Measurements from ENCODE around the gene HNRNPH1.

The HNRNPH1 gene

GRCh38 chr5:179606071-179606909 lies 17.2 kb downstream of the HNRNPH1 start:
- no peak for DNase-seq (ENCODE audit: low read depth in 2 of 2)

GRCh38 chr5:179605026-179605833 lies 18.2 kb downstream of the HNRNPH1 start:
- DNase-seq (ENCODE audit: low read depth in 2 of 2) = no peak

- DNase-seq (ENCODE audit: low read depth in 2 of 2) = no peak
Measured at GRCh38 chr5:179603308-179603707, 20.2 kb downstream of the HNRNPH1 start.

GRCh38 chr5:179601871-179602625 lies 21.4 kb downstream of the HNRNPH1 start:
- no peak for DNase-seq (ENCODE audit: low read depth in 2 of 2)

- DNase-seq (ENCODE audit: low read depth in 2 of 2) = no peak
Measured at GRCh38 chr5:179599973-179600372, 23.5 kb downstream of the HNRNPH1 start.

GRCh38 chr5:179599566-179599965 lies 23.9 kb downstream of the HNRNPH1 start:
- no peak for DNase-seq (ENCODE audit: low read depth in 2 of 2)

GRCh38 chr5:179599100-179599499 lies 24.4 kb downstream of the HNRNPH1 start:
- DNase-seq (ENCODE audit: low read depth in 2 of 2) = no peak

- no peak for DNase-seq (ENCODE audit: low read depth in 2 of 2)
Measured at GRCh38 chr5:179596421-179596820, 27.1 kb downstream of the HNRNPH1 start.

DNA sequence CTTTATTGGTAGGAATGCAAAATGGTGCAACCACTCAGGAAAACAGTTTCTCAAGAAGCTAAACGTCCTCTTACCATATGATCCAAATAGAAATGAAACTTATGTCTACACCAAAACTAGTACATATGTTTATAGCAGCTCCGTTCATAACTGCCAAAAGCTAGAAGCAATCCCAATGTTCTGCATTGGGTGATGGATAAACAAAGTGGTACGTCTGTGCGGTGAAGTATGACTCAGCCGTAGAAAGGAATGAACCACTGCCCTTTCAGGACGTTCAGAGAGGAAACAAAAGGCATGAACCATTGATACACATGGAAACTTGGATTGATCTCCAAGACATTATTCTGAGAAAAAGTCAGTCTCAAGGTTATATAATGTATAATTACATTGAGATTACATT lies 27.6 kb downstream of the HNRNPH1 start:
- DNase-seq (ENCODE audit: low read depth in 2 of 2) = no peak

DNA sequence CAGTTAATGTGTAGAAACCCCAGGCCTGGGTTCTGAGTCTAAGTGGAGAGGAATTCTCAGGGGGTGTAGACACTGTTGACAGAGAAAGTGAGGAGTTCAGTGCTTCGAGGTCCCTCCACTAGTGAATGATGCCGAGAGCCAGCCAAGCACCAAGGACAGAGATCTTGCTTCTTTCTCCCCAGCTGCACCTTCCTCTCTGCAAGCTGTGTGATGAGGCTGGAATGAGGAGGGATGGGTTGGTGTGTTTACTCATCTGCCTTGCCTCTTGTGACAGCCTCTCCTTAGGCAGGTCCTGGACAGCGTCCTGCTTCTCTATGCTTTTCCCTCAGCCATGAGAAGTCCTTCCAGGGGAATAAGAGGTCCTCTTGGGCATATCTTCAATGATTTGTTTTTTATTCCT lies 35.3 kb downstream of the HNRNPH1 start:
- DNase-seq (ENCODE audit: low read depth in 2 of 2) = no peak

GRCh38 chr5:179585941-179586401 lies 37.5 kb downstream of the HNRNPH1 start:
- no peak for DNase-seq (ENCODE audit: low read depth in 2 of 2)

GRCh38 chr5:179577286-179577960 lies 46.0 kb downstream of the HNRNPH1 start:
- no peak for DNase-seq (ENCODE audit: low read depth in 2 of 2)

DNA sequence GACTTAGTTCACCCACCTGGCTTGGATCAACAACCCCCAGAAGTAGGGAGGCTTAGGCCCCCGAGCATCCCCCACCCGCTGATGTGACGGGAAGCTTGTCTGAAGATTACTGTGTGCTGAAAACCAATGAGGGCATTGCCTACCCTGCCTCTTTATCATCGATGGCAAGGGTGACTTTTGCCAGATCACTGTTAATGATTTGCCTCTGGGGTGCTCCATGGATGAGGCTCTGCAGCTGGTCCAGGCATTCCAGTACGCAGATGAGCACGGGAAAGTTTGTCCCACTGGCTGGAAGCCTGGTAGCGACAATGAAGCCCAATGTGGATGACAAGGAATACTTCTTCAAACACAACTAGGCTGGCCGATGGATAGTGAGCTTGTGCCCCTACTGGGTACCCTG lies 51.1 kb downstream of the HNRNPH1 start:
- DNase-seq (ENCODE audit: low read depth in 2 of 2) = no peak

GRCh38 chr5:179568721-179569120 lies 54.8 kb downstream of the HNRNPH1 start:
- no peak for DNase-seq (ENCODE audit: low read depth in 2 of 2)

- no peak for DNase-seq (ENCODE audit: low read depth in 2 of 2)
Measured at GRCh38 chr5:179564526-179564925, 58.9 kb downstream of the HNRNPH1 start.
